Stimulated activated CD4-positive, alpha-beta T cell treated with anti-CD3 and anti-CD28 coated beads, Interleukin-15, amount 100 ng/mL, for 1 hour (primary cell): ENCODE data around the gene ADARB2.

Experiments used
- DNase-seq, 2 donors: peaks; one replicate each; pipeline ENCODE4 v3.0.0-alpha.2; 2020; ENCODE audit warnings: low read depth in 1 of 2, low spot score in 1 of 2

Gene ADARB2

GRCh38 chr10:1532636-1533035 lies 204.7 kb downstream of the ADARB2 start:
- no peak for DNase-seq

DNA sequence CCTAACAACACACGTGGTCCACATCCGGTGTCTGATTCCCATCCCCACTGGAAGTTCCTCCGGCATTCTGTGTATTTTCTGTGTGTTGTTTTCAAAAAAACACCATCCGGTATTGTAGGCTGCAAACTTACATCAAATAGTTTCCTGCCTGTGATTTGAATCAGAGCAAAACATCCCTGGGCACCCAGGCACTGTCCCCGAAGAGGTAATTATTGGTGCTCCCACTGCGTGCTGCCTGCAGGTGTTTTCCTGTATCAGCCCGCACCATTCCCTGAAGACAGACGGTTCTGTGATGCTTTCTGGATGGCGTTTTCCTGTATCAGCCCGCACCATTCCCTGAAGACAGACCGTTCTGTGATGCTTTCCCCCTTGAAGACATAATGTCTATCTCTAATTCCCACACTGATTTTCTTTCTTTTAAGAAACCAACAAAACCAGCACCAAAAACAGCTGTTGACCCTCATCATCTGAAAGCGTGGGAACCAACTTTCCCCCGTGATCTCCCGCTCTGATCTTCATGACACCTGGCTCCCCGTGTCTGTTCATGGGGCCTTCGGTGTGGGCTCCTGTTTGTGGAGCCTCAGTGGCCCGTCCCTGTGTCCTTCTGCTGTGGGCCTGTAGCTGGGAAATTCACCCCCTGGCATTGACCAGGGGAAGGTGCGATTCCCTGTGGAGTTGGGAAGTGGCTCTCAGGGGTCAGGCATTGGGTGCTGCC lies 205.3 kb downstream of the ADARB2 start:
- DNase-seq: no peak

- no peak for DNase-seq
Observed at GRCh38 chr10:1530871-1531517, 206.3 kb downstream of the ADARB2 start.

- DNase-seq: no peak
Observed at GRCh38 chr10:1529806-1530413, 207.4 kb downstream of the ADARB2 start.

- DNase-seq: no peak
Observed at GRCh38 chr10:1527951-1528350, 209.4 kb downstream of the ADARB2 start.

- no peak for DNase-seq
Observed at GRCh38 chr10:1526436-1527055, 210.8 kb downstream of the ADARB2 start.

- no peak for DNase-seq
Observed at GRCh38 chr10:1525354-1526162, 211.8 kb downstream of the ADARB2 start.

- no peak for DNase-seq
Observed at GRCh38 chr10:1524540-1524939, 212.8 kb downstream of the ADARB2 start.

- DNase-seq: no peak
Observed at GRCh38 chr10:1523221-1523620, 214.1 kb downstream of the ADARB2 start.

GRCh38 chr10:1522237-1522636 lies 215.1 kb downstream of the ADARB2 start:
- DNase-seq: no peak

DNA sequence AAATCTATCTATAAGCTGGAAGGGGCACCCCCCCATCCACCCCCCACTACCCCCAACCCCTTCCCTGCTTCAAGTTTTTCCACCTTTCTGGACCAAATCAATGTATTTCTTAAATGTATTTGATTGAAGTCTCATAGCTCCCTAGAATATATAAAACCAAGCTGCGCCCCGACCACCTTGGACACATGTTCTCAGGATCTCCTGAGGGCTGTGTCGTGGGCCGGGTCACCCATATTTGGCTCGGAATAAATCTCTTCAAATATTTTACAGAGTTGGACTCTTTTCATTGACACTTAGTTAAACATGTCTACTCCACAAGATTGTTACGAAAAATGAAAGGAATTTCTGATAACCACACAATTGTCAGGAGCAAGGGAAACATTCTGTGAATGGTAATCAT lies 215.6 kb downstream of the ADARB2 start:
- no peak for DNase-seq

DNA sequence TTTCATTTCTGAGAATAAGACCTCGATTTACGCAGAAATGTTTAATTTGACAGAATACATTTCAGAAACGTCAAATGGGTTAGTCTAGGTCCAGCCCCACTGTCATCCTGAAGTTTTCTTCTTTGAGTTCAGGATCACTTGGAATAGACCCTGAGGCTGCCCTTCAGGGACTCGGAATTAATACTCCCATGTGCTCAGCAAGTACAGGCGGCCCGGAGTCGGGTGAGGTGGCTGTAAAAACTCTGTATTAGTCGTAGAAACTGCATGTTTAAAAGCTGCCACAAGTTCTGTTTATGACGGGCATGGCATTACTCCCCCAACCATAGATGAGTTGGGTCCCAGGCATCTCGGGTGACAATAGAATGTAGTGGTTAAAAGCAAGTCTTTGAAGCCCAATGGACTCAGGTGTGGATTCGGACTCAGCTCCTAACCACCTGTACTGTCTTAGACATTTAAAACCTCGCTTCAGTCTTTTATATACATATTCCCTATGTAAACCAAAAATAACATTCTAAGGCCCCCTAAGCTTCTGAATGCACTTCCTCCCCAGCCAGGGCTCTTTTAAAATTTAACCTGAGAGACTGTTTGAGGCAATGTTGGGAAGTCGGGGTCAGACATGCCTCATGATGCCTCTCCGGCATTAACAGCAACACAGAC lies 216.3 kb downstream of the ADARB2 start:
- no peak for DNase-seq

GRCh38 chr10:1519391-1519790 lies 217.9 kb downstream of the ADARB2 start:
- DNase-seq: no peak

GRCh38 chr10:1517684-1518083 lies 219.6 kb downstream of the ADARB2 start:
- DNase-seq: no peak

GRCh38 chr10:1516492-1517165 lies 220.7 kb downstream of the ADARB2 start:
- no peak for DNase-seq

GRCh38 chr10:1515780-1516491 lies 221.4 kb downstream of the ADARB2 start:
- no peak for DNase-seq

- no peak for DNase-seq
Observed at GRCh38 chr10:1515121-1515779, 222.1 kb downstream of the ADARB2 start.

GRCh38 chr10:1514681-1515080 lies 222.6 kb downstream of the ADARB2 start:
- no peak for DNase-seq

DNA sequence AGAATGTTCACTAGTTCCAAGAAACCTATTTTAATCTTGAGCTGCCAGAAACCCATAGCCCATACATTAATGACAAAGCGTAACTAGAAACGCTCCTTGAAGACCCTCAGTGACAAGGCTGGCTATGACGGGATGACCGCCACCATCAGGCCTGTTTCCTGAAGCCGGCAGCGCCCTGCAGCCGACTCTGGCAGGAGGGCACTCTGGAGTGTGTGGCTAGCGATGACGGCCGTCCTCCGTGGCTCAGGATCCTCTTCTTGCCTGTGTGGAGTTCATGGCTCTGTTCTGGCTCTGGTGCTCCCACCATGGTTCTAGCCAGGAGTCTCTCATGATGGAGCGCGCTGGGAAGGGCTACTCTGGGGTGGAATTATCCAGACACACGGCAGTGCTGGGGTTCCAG lies 224.1 kb downstream of the ADARB2 start:
- no peak for DNase-seq
